HUES48 (cell line): ENCODE measurements around the gene TPX2.

ENCODE experiments used
- H3K27ac ChIP-seq: one replicate; pipeline ENCODE4 v1.7.0; 2013; ENCODE audit warnings: low read depth, low read length, inconsistent platforms
- H3K27me3 ChIP-seq: 2 replicates; pipeline ENCODE4 v1.6.1; 2013; ENCODE audit warnings: mild to moderate bottlenecking, low read length; ENCODE audit not compliant: control insufficient read depth, insufficient read depth
- H3K36me3 ChIP-seq: 2 replicates; pipeline ENCODE4 v1.6.1; 2013; ENCODE audit warnings: low read length; ENCODE audit not compliant: control insufficient read depth, insufficient read depth
- H3K4me1 ChIP-seq: 2 replicates; pipeline ENCODE4 v1.6.1; 2013; ENCODE audit warnings: mild to moderate bottlenecking, low read length; ENCODE audit not compliant: control insufficient read depth, insufficient read depth
- H3K4me3 ChIP-seq: 2 replicates; pipeline ENCODE4 v1.5.1; 2013; ENCODE audit warnings: mild to moderate bottlenecking, low read depth, low read length
- H3K9ac ChIP-seq: 2 replicates; pipeline ENCODE4 v1.6.1; 2013; ENCODE audit warnings: mild to moderate bottlenecking, low read depth, low read length, moderate library complexity
- H3K9me3 ChIP-seq: 2 replicates; pipeline ENCODE4 v1.6.1; 2013; ENCODE audit warnings: low read length; ENCODE audit not compliant: control insufficient read depth, insufficient read depth

TPX2 gene

GRCh38 chr20:31831211-31831610 is 92.1 kb downstream of the TPX2 start:
- no peaks in the 10 kb centered on the region for H3K27me3 ChIP-seq
- no peak overlapping the region for H3K27ac ChIP-seq
- H3K36me3 ChIP-seq = no peaks in the 10 kb centered on the region
- no peaks in the 10 kb centered on the region for H3K4me1 ChIP-seq
- H3K9ac ChIP-seq = no peak overlapping the region
- H3K4me3 ChIP-seq = no peak overlapping the region
- H3K9me3 ChIP-seq = no peaks in the 10 kb centered on the region

GRCh38 chr20:31831771-31832306 is 92.7 kb downstream of the TPX2 start:
- Histone ChIP-seq H3K36me3 (no peaks in the 10 kb centered on the region), H3K4me1 (no peaks in the 10 kb centered on the region), H3K9ac (no peak overlapping the region), H3K27me3 (no peaks in the 10 kb centered on the region), H3K27ac (no peak overlapping the region), H3K9me3 (no peaks in the 10 kb centered on the region), H3K4me3 (no peak overlapping the region)

GRCh38 chr20:31833130-31833930 is 94.2 kb downstream of the TPX2 start:
- no peak overlapping the region for H3K4me3 ChIP-seq
- H3K27ac ChIP-seq = no peak overlapping the region
- H3K4me1 ChIP-seq = no peaks in the 10 kb centered on the region
- no peaks in the 10 kb centered on the region for H3K27me3 ChIP-seq
- no peak overlapping the region for H3K9ac ChIP-seq
- no peaks in the 10 kb centered on the region for H3K9me3 ChIP-seq
- H3K36me3 ChIP-seq = no peaks in the 10 kb centered on the region

DNA sequence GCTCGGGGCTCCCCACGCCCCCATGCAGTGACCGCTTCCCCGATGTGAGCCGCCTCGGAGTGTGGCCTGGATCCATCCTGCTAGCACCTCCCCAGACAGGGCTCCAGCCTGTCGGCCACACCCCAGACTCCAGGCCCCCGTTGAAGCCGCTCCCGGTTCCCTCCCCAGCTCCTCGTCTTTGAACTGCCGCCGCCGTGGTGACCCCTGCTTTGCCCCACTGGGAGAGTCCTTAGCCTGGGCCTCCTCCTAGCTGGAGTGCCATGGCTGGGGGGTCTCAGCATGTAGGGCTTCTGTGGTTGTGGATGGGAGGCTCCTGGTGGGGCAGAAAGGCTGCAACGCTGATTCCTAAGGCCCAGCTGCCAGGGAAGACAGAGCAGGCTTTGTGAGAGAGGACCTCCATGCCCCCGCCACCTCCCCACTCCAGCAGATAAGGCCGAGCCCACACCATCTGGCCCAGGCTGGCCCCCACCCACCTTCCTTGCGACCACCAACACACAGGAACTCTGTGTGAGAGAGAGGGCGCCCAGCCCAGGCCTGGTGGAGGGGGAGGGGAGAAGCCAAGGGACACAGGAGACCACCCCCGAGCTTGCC is 94.9 kb downstream of the TPX2 start:
- H3K9me3 ChIP-seq = no peaks in the 10 kb centered on the region
- H3K27ac ChIP-seq = no peak overlapping the region
- H3K4me3 ChIP-seq = no peak overlapping the region
- H3K27me3 ChIP-seq = no peaks in the 10 kb centered on the region
- no peak overlapping the region for H3K9ac ChIP-seq
- H3K36me3 ChIP-seq = no peaks in the 10 kb centered on the region
- no peaks in the 10 kb centered on the region for H3K4me1 ChIP-seq

- H3K4me3 ChIP-seq = no peak overlapping the region
- H3K9ac ChIP-seq = no peak overlapping the region
- no peaks in the 10 kb centered on the region for H3K9me3 ChIP-seq
- H3K27me3 ChIP-seq = no peaks in the 10 kb centered on the region
- H3K36me3 ChIP-seq = no peaks in the 10 kb centered on the region
- H3K27ac ChIP-seq = no peak overlapping the region
- no peaks in the 10 kb centered on the region for H3K4me1 ChIP-seq
Measured at GRCh38 chr20:31835554-31835953, 96.5 kb downstream of the TPX2 start.

DNA sequence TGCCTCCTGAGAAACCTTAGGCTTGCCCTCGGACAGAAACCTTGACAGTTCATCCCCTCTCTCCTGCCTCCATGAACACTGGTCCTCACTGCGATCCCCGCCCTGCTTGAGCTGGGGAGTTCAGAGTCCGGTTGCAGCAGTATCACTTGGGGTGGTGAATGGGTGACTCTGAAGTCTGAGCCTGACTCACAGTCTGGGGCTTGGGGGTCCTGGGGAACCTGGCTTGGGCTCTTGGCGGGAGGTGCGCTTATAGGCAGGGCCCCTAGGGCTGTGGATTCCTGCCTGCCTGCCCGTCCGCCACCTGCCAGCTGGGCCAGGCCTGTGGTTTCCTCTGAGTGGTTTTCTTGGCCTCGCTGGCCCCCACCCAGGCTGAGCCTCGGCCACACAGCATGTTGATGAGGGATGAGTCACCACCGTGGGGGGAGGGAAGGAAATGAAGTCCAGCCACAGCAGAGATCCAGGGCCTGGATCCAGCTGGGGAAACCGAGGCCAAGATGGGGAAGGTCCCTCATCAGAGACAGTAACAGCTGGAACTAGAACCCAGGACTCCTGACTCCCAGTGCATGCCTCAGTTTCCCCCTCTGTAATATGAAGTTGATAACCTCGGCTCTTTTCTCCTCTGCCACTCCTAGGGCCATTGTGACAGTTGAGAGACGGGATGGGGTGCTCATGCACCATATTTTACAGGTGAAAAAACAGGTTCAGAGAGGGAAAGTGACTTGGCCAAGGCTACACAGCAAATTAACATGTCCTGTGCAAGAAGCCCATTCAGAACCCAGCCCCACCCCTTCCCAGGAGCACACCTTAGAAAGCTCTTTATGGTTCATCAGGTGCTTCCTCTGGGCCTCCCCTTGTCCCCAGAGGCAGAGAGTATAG is 97.1 kb downstream of the TPX2 start:
- H3K36me3 ChIP-seq = no peaks in the 10 kb centered on the region
- H3K9me3 ChIP-seq = no peaks in the 10 kb centered on the region
- H3K9ac ChIP-seq = no peak overlapping the region
- H3K27ac ChIP-seq = no peak overlapping the region
- no peaks in the 10 kb centered on the region for H3K27me3 ChIP-seq
- H3K4me1 ChIP-seq = peaks cover 1% of the 10 kb centered on the region; the same call in 1 of the 2 replicates
- H3K4me3 ChIP-seq = no peak overlapping the region

- no peaks in the 10 kb centered on the region for H3K27me3 ChIP-seq
- H3K4me3 ChIP-seq = no peak overlapping the region
- no peaks in the 10 kb centered on the region for H3K9me3 ChIP-seq
- H3K27ac ChIP-seq = no peak overlapping the region
- H3K4me1 ChIP-seq = peaks cover 3% of the 10 kb centered on the region; the same call in 1 of the 2 replicates
- no peak overlapping the region for H3K9ac ChIP-seq
- no peaks in the 10 kb centered on the region for H3K36me3 ChIP-seq
Measured at GRCh38 chr20:31836853-31837608, 97.9 kb downstream of the TPX2 start.

- Histone ChIP-seq H3K4me3 (no peak overlapping the region), H3K27me3 (no peaks in the 10 kb centered on the region), H3K4me1 (peaks cover 10% of the 10 kb centered on the region), H3K36me3 (no peaks in the 10 kb centered on the region), H3K9me3 (no peaks in the 10 kb centered on the region), H3K9ac (no peak overlapping the region), H3K27ac (no peak overlapping the region)
Measured at GRCh38 chr20:31837896-31838397, 98.9 kb downstream of the TPX2 start.

GRCh38 chr20:31838646-31839292 is 99.7 kb downstream of the TPX2 start:
- no peak overlapping the region for H3K27ac ChIP-seq
- no peak overlapping the region for H3K9ac ChIP-seq
- H3K36me3 ChIP-seq = no peaks in the 10 kb centered on the region
- H3K9me3 ChIP-seq = no peaks in the 10 kb centered on the region
- H3K4me3 ChIP-seq = no peak overlapping the region
- H3K4me1 ChIP-seq = peaks cover 14% of the 10 kb centered on the region
- no peaks in the 10 kb centered on the region for H3K27me3 ChIP-seq
